SW 1271 (cell line): ENCODE measurements around the gene DNAJC11.
A peak's percentile ranks its signal among the peaks of the same experiment; 100 is the strongest.
"Not testable (repeated sequence)": the region's sequence is repeated elsewhere in the genome, so short reads cannot be mapped to it uniquely, and the experiment has no call there.

Source experiments
- DNase-seq, 2 experiments: peaks; one replicate each; lab custom pipeline; 2025; lab: John Stamatoyannopoulos, UW

DNAJC11 gene

GRCh38 chr1:6694121-6694713, 7.4 kb downstream of the DNAJC11 start:
- DNase-seq: no peak

- no peak for DNase-seq
Observed at GRCh38 chr1:6692956-6693355, 8.7 kb downstream of the DNAJC11 start.

GRCh38 chr1:6691507-6691906, 10.1 kb downstream of the DNAJC11 start:
- no peak for DNase-seq

GRCh38 chr1:6690186-6690585, 11.4 kb downstream of the DNAJC11 start:
- no peak for DNase-seq

GRCh38 chr1:6688757-6689156, 12.9 kb downstream of the DNAJC11 start:
- no peak for DNase-seq

- no peak for DNase-seq
Observed at GRCh38 chr1:6688001-6688400, 13.6 kb downstream of the DNAJC11 start.

GRCh38 chr1:6686294-6686693, 15.3 kb downstream of the DNAJC11 start:
- DNase-seq: peak; percentile 17 to 32

- DNase-seq: no peak
Observed at GRCh38 chr1:6685381-6685780, 16.2 kb downstream of the DNAJC11 start.

GRCh38 chr1:6683434-6683833, 18.2 kb downstream of the DNAJC11 start:
- no peak for DNase-seq

- DNase-seq: no peak
Observed at GRCh38 chr1:6675941-6676340, 25.7 kb downstream of the DNAJC11 start.

GRCh38 chr1:6674771-6675170, 26.8 kb downstream of the DNAJC11 start:
- no peak for DNase-seq

- DNase-seq: no peak
Observed at GRCh38 chr1:6673816-6674398, 27.7 kb downstream of the DNAJC11 start.

- DNase-seq: no peak
Observed at GRCh38 chr1:6672558-6672957, 29.1 kb downstream of the DNAJC11 start.

- DNase-seq: no peak
Observed at GRCh38 chr1:6668503-6668902, 33.1 kb downstream of the DNAJC11 start.

- DNase-seq: no peak
Observed at GRCh38 chr1:6667139-6667538, 34.5 kb downstream of the DNAJC11 start.

GRCh38 chr1:6666696-6667095, 34.9 kb downstream of the DNAJC11 start:
- DNase-seq: no peak

GRCh38 chr1:6662468-6662867, 39.1 kb downstream of the DNAJC11 start:
- DNase-seq: not testable (repeated sequence)

- no peak for DNase-seq
Observed at GRCh38 chr1:6660415-6661049, 41.1 kb downstream of the DNAJC11 start.

- no peak for DNase-seq
Observed at GRCh38 chr1:6658359-6659060, 43.1 kb downstream of the DNAJC11 start.

GRCh38 chr1:6657138-6657537, 44.5 kb downstream of the DNAJC11 start:
- no peak for DNase-seq

GRCh38 chr1:6653436-6654290, 48.0 kb downstream of the DNAJC11 start:
- DNase-seq: no peak

- DNase-seq: no peak
Observed at GRCh38 chr1:6652986-6653385, 48.6 kb downstream of the DNAJC11 start.
